GM06990 (cell line): ENCODE measurements around the gene UXT.
"Not testable (repeated sequence)": the region's sequence is repeated elsewhere in the genome, so short reads cannot be mapped to it uniquely, and the experiment has no call there.

Experiments used
- DNase-seq: peaks from one replicate; pipeline ENCODE4 v3.0.0-alpha.2; 2011; ENCODE audit not compliant: insufficient read length; ENCODE audit errors: extremely low read depth
- H3K27me3 ChIP-seq: replicated peaks from 2 replicates; pipeline ENCODE4 v1.6.0; 2011; ENCODE audit warnings: low read length; ENCODE audit not compliant: control insufficient read depth, insufficient read depth
- H3K36me3 ChIP-seq: 2 replicates; pipeline ENCODE4 v1.5.1; 2011; ENCODE audit warnings: low read length; ENCODE audit not compliant: control insufficient read depth, insufficient read depth
- H3K4me3 ChIP-seq: replicated peaks from 2 replicates; pipeline ENCODE4 v1.5.1; 2011; ENCODE audit warnings: low read depth, mild to moderate bottlenecking, control low read depth, low read length
- TF ChIP-seq, protein P1 (sequence below): IDR thresholded peaks from 2 replicates; pipeline ENCODE4 v1.5.1; 2011; ENCODE audit warnings: low read length, control low read depth, mild to moderate bottlenecking, inconsistent platforms; ENCODE audit not compliant: insufficient read depth, poor library complexity, severe bottlenecking

UXT gene

DNA sequence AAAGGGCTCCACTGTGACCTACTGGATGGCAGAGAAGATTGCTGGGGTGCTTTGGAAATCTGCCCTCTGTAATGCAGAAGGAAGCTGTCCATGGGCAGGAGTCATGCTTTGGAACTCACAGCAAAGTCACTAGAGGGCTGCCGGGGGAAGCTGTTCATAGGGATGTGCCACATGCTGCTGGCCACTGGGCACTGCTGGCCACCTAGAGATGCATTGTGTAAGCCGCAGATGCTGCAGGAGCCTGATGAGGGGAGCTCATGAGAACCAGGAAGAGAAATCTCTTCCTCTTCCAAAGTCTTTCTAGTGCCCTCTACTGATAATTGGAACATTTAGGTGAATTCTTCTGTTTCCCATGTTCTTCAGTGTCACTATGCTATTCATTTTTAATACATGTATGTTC is 31.2 kb upstream of the UXT start:
- TF ChIP-seq, protein P1, sequence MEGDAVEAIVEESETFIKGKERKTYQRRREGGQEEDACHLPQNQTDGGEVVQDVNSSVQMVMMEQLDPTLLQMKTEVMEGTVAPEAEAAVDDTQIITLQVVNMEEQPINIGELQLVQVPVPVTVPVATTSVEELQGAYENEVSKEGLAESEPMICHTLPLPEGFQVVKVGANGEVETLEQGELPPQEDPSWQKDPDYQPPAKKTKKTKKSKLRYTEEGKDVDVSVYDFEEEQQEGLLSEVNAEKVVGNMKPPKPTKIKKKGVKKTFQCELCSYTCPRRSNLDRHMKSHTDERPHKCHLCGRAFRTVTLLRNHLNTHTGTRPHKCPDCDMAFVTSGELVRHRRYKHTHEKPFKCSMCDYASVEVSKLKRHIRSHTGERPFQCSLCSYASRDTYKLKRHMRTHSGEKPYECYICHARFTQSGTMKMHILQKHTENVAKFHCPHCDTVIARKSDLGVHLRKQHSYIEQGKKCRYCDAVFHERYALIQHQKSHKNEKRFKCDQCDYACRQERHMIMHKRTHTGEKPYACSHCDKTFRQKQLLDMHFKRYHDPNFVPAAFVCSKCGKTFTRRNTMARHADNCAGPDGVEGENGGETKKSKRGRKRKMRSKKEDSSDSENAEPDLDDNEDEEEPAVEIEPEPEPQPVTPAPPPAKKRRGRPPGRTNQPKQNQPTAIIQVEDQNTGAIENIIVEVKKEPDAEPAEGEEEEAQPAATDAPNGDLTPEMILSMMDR: no peak
- no peak for DNase-seq
- no peaks in the 10 kb centered on the region for H3K27me3 ChIP-seq
- no peak overlapping the region for H3K4me3 ChIP-seq
- no peaks in the 10 kb centered on the region for H3K36me3 ChIP-seq

DNA sequence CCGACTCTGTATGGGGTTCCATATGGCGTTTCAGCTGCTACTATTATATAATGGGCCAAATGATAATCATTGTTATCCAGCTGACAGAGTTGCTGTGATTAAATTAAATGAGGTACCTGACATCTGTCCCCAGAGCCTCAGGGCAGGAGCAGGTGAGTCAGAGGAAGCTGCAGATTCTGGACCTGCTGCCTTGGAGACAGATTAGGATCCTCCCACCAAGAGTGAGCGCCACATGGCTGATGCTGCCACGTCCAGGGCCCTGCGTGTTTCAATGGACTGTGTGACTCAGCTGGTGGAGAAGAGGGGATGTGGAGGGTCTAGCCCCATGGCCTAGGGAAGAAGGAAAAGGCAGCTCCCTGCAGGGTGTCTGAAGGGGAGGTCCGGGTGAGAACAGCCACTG is 28.3 kb upstream of the UXT start:
- Histone ChIP-seq H3K36me3 (no peaks in the 10 kb centered on the region), H3K27me3 (no peaks in the 10 kb centered on the region), H3K4me3 (no peak overlapping the region)
- TF ChIP-seq, protein P1: no peak
- no peak for DNase-seq

DNA sequence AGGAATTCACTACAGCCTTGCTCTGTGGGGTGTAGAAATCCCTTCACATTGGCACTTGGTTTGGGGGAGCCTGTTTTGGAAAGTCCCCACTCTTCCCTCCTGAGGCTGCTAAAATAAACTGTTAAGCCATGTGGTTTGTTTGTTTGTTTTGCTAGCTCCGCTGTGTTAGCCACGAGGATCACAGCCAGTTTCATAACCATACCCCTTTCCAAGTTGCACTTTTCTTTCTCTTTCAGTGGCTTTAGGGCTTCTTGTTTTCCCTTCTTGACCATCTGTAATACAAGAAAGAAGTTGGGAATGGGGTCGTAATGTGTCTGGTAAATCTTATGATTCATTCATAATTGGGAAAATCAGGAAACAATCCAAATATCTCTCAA is 24.8 kb upstream of the UXT start:
- DNase-seq: no peak
- Histone ChIP-seq H3K4me3 (no peak overlapping the region), H3K27me3 (no peaks in the 10 kb centered on the region), H3K36me3 (no peaks in the 10 kb centered on the region)
- TF ChIP-seq, protein P1: no peak

DNA sequence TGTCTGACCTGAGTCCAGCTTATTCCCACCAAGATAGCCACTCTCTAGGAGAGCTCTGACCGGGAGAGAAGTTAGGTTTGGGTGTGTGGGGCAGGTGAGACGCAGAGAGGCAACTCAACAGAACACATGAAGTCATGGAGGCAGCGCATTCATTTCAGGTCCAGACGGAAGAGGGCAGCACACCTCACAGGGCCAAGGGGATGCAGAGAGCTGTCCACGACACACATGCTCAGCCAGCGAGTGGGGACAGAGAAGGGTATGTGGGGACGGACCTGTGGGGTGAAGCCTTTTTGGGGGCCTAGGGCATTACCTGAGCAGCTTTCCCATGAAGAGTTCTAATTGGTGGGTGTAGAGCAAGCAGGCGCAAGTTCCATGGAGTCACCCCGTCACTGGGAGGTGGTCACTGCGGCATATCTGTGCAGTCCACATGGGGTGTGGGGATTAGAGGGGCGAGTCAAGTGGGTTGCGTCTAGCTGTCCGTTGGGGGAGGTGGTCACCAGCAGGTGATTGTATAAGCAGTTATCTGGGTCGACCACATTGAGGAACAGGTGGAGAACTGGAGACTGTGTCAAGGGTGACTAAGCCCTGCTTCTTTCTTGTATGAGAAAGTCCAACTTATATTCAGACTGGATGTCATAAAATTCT is 24.3 kb upstream of the UXT start:
- no peak overlapping the region for H3K4me3 ChIP-seq
- H3K27me3 ChIP-seq: no peaks in the 10 kb centered on the region
- no peak for DNase-seq
- TF ChIP-seq, protein P1: no peak
- no peaks in the 10 kb centered on the region for H3K36me3 ChIP-seq

DNA sequence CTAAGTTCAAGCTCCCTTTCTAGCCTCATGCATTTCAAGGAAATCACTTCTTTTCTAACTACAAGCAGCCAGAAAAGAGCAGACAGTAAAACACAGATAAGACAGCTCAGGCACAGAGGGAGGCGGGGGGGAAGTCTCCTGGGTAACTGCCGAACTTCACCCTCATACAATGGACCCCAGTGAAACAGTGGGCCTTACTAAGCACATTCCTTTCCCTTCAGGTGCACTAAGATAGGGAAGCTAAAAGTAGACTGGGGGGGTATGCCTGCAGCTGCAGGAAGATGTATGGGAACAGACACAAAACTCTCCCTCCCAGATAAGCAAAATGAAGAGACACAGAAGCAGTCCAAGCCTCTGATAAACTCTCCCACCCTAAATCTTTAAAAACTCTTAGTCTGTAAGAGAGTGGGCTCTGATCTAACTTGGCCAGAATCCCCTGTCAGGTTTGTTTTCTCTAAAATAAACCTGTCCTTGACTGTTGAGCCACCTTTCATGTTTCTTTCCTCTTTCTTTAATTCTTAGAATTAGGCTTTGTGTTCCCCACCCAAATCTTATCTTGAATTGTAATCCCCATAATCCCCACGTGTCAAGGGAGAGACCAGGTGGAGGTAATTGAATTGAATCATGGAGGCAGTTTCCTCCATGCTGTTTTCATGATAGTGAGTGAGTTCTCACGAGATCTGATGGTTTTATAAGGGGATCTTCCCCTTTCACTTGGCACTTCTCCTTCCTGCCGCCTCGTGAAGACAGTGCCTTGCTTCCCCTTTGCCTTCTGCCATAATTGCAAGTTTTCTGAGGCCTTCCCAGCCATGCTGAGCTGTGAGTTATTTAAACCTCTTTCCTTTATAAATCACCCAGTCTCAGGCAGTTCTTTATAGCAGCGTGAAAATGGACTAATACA is 17.2 kb upstream of the UXT start:
- H3K4me3 ChIP-seq, H3K36me3 ChIP-seq, H3K27me3 ChIP-seq, DNase-seq: not testable (repeated sequence)

DNA sequence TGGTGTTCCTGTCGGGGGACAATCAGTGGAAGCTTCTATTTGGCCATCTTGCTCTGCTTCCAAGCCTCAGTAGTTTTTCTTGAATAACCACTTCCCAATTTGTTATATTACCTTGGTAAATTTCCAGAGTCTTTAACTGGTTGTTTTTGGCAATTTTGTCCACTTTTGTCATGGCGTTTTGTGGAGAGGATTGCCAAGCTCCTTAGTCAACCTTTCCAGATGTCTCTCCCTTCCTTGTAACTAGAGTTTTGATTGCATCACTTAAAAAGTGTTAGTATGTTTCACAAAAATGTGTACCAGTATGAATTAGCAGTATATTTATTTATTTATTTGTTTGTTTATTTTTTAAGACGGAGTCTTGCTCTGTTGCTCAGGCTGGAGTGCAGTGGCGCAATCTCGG is 15.8 kb upstream of the UXT start:
- no peak overlapping the region for H3K4me3 ChIP-seq
- DNase-seq: no peak
- H3K36me3 ChIP-seq: no peaks in the 10 kb centered on the region
- TF ChIP-seq, protein P1: no peak
- H3K27me3 ChIP-seq: no peaks in the 10 kb centered on the region

DNA sequence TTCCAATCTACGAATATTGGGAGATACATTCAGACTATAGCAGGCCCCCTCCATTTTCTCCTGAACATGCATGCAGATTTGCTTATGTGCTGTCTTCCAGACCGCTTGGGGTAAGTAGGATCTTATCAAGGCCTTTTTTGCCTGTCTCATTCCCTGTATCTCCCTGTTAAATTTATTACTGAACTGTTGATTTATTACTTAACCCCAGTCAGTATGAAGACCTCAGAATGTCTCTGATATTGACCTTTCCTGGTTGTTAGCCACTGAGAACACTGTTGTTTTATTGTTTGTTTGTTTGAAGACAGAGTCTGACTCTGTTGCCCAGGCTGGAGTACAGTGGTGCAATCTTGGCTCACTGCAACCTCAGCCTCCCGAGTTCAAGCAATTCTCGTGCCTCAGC is 6.8 kb upstream of the UXT start:
- not testable (repeated sequence) for DNase-seq, H3K4me3 ChIP-seq, H3K36me3 ChIP-seq, H3K27me3 ChIP-seq
